Smooth muscle cell (in vitro differentiated cells): ENCODE measurements around the gene DNER. TPM values are rescaled to one million over a fixed set of nuclear protein-coding genes. Genes with fewer than 3 reads are reported as not detected.

Experiments
- DNase-seq: peaks from one replicate; lab custom pipeline; 2025; ENCODE audit not compliant: unreplicated experiment; lab: John Stamatoyannopoulos, UW
- H2AFZ ChIP-seq: fragments of 200-600 bp; sonication (generic); 2 replicates; pipeline ENCODE4 v1.6.0; 2016; ENCODE audit warnings: antibody characterized with exemption, low read depth, mild to moderate bottlenecking
- H3F3A ChIP-seq: fragments of 200-600 bp; sonication (generic); 2 replicates; pipeline ENCODE4 v1.6.0; 2017; ENCODE audit warnings: antibody characterized with exemption, low read depth
- H3K27ac ChIP-seq: fragments of 200-600 bp; sonication (generic); 2 replicates; pipeline ENCODE4 v1.5.1; 2016; ENCODE audit warnings: low read depth, mild to moderate bottlenecking
- H3K27me3 ChIP-seq: fragments of 200-600 bp; sonication (generic); 2 replicates; pipeline ENCODE4 v1.6.1; 2016; ENCODE audit warnings: low read depth, mild to moderate bottlenecking
- H3K36me3 ChIP-seq: fragments of 200-600 bp; sonication (generic); 2 replicates; pipeline ENCODE4 v1.5.1; 2016; ENCODE audit warnings: low read depth
- H3K4me1 ChIP-seq: fragments of 200-600 bp; sonication (generic); 2 replicates; pipeline ENCODE4 v1.5.1; 2016; ENCODE audit warnings: low read depth
- H3K4me2 ChIP-seq: fragments of 200-600 bp; sonication (generic); 2 replicates; pipeline ENCODE4 v1.6.0; 2016; ENCODE audit warnings: mild to moderate bottlenecking
- H3K4me3 ChIP-seq: fragments of 200-600 bp; sonication (generic); 2 replicates; pipeline ENCODE4 v1.5.1; 2016; ENCODE audit warnings: mild to moderate bottlenecking
- H3K79me2 ChIP-seq: fragments of 200-600 bp; sonication (generic); 2 replicates; pipeline ENCODE4 v1.6.0; 2016; ENCODE audit warnings: low read depth, mild to moderate bottlenecking
- H3K9ac ChIP-seq: fragments of 200-600 bp; sonication (generic); 2 replicates; pipeline ENCODE4 v1.6.0; 2016; ENCODE audit warnings: low read depth
- H3K9me3 ChIP-seq: fragments of 200-600 bp; sonication (generic); replicated peaks from 2 replicates; pipeline ENCODE4 v1.5.1; 2016; ENCODE audit warnings: low read depth
- H4K20me1 ChIP-seq: fragments of 200-600 bp; sonication (generic); 2 replicates; pipeline ENCODE4 v1.6.0; 2016; ENCODE audit warnings: low read depth
- WGBS: methylation state at CpG from one replicate; pipeline ENCODE4 v1.1.7; 2016; ENCODE audit warnings: low lambda C conversion rate; 5-methylcytosine and 5-hydroxymethylcytosine counted together
- polyA plus RNA-seq: library from polyadenylated mRNA; unstranded; fragments of >200 nt; fragmentation: Nextera tagmentation; extraction: Ambion mirVana; gene quantifications from 2 replicates; pipeline ENCODE4 v1.2.1, GENCODE V29; 2016
- total RNA-seq: library from RNA; depleted of rRNA; stranded (reverse); fragments of >200 nt; gene quantifications from 2 replicates; pipeline ENCODE4 v1.2.3, GENCODE V29; 2014
- TF ChIP-seq, protein P1 (sequence below): fragments of 200-600 bp; sonication (generic); IDR thresholded peaks from 2 replicates; pipeline ENCODE4 v1.5.1; 2017; ENCODE audit warnings: borderline replicate concordance, mild to moderate bottlenecking, antibody characterized with exemption; ENCODE audit not compliant: insufficient read depth, poor library complexity, severe bottlenecking

The DNER gene
- total and polyA plus RNA-seq, 2 experiments from 2014 or later = 0.31 to 0.61 TPM

DNA sequence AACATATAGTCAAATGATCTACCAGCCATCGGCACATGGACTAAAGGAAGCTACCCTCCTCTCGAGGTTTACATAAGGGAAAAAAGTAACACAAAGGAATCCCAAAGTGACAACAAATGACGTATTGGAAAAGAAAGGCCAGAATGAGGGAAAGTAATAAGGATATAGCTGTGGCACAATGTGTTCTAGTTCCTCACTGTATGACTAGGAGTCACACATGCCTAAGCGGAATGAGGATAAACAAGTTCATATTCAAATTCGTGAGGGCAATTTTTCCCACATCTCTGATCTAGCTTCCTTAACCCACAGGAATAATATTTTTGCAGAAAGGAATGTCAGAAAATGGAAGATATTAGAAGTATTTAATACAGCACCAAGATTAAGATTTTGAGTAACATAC is 281.0 kb downstream of the DNER start:
- H3K4me1 ChIP-seq = no peaks in the 10 kb centered on the region

DNA sequence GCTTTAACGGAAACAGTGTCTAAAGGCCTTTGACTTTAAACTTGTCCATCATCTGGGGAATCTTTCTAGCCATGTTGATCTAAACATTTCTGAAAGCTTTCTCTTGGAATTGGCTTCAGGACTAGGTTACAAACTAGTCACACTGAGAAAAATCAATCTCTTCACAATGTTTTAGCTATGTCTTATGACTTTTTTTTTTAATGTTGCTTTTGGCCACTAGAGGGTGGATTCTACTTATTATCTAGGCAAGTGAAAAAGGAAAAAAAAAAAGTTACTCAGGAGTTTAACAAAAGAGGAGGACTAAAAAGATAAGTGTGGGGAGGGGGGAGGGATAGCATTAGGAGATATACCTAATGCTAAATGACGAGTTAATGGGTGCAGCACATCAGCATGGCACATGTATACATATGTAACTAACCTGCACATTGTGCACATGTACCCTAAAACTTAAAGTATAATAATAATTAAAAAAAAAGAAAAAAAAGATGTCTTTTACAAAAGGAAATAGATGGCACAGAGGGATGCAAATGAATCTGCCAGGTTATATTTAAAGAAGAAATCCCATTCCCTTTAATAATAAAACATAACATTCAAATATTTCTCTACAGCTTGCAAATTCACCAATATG is 282.9 kb downstream of the DNER start:
- DNase-seq = no peak
- no peak overlapping the region for H2AFZ ChIP-seq

More for the DNA sequence above, 281.0 kb downstream of the DNER start:
- no peak overlapping the region for H3K4me2 ChIP-seq
- no peaks in the 10 kb centered on the region for H3K9me3 ChIP-seq
- WGBS = 92% methylated on average over 5 of the region's 5 CpGs
- no peak overlapping the region for H3K27ac ChIP-seq
- H2AFZ ChIP-seq = no peak overlapping the region
- H3K27me3 ChIP-seq = no peaks in the 10 kb centered on the region
- TF ChIP-seq, protein P1, sequence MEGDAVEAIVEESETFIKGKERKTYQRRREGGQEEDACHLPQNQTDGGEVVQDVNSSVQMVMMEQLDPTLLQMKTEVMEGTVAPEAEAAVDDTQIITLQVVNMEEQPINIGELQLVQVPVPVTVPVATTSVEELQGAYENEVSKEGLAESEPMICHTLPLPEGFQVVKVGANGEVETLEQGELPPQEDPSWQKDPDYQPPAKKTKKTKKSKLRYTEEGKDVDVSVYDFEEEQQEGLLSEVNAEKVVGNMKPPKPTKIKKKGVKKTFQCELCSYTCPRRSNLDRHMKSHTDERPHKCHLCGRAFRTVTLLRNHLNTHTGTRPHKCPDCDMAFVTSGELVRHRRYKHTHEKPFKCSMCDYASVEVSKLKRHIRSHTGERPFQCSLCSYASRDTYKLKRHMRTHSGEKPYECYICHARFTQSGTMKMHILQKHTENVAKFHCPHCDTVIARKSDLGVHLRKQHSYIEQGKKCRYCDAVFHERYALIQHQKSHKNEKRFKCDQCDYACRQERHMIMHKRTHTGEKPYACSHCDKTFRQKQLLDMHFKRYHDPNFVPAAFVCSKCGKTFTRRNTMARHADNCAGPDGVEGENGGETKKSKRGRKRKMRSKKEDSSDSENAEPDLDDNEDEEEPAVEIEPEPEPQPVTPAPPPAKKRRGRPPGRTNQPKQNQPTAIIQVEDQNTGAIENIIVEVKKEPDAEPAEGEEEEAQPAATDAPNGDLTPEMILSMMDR = no peak
- H3K9ac ChIP-seq = no peak overlapping the region
- no peaks in the 10 kb centered on the region for H3K79me2 ChIP-seq
- H3K4me3 ChIP-seq = no peak overlapping the region
- no peak for DNase-seq
- no peaks in the 10 kb centered on the region for H4K20me1 ChIP-seq
- no peaks in the 10 kb centered on the region for H3F3A ChIP-seq
- no peaks in the 10 kb centered on the region for H3K36me3 ChIP-seq

DNA sequence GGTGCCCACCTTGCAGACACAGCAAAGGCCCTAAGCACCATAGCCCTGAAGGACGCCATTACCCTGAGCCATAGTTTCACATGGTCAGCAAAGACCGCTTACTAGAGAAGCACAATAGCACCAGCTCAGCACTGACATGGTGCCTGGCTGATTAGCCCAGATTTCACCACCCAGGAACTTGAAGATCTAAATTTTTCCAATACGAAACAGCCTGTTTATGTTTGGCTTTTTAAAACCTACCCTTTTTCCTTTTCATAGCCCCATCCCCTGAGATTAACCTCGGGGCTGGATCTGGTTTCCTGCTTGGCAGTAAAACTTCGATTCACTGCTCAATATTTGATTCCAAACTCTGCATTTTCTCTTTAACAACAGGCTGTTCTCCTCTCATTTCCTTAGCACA is 284.8 kb downstream of the DNER start:
- H4K20me1 ChIP-seq = no peaks in the 10 kb centered on the region
- no peak overlapping the region for H3K4me3 ChIP-seq
- no peaks in the 10 kb centered on the region for H3K4me1 ChIP-seq
- TF ChIP-seq, protein P1 = no peak
- no peaks in the 10 kb centered on the region for H3K27me3 ChIP-seq
- H3F3A ChIP-seq = no peaks in the 10 kb centered on the region
- H3K36me3 ChIP-seq = no peaks in the 10 kb centered on the region
- H3K9me3 ChIP-seq = no peaks in the 10 kb centered on the region
- no peaks in the 10 kb centered on the region for H3K79me2 ChIP-seq
- H3K9ac ChIP-seq = no peak overlapping the region
- 77% methylated on average over 5 of the region's 5 CpGs for WGBS
- no peak overlapping the region for H3K4me2 ChIP-seq
- no peak overlapping the region for H2AFZ ChIP-seq
- no peak overlapping the region for H3K27ac ChIP-seq
- DNase-seq = no peak

More for the DNA sequence above, 282.9 kb downstream of the DNER start:
- Histone ChIP-seq H3K36me3 (no peaks in the 10 kb centered on the region), H3K79me2 (no peaks in the 10 kb centered on the region), H3K27me3 (no peaks in the 10 kb centered on the region), H3K27ac (no peak overlapping the region), H3K4me3 (no peak overlapping the region), H3K9ac (no peak overlapping the region), H3K9me3 (no peaks in the 10 kb centered on the region), H4K20me1 (no peaks in the 10 kb centered on the region), H3K4me2 (no peak overlapping the region), H3K4me1 (no peaks in the 10 kb centered on the region), H3F3A (no peaks in the 10 kb centered on the region)
- TF ChIP-seq, protein P1 = peak; percentile 63
- 54% methylated on average over 2 of the region's 2 CpGs for WGBS

DNA sequence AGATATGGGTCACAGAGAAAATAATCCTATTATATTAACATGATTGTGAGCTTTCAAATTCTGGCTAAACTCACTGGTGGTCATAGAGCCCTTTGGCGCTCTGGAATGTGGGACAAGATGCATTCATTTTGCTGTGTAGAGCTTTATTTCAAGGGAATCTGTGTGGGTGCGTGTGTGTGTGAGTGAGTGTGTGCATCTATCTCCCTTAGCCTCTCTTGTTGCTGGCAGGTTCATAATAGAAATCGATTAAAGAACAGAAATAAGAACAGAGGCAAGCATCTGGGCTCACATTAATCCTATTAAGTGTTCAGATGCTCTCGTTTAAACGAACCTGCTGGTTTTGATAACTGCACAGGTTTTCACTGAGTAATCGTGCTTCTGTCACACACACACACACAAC is 287.9 kb downstream of the DNER start:
- Histone ChIP-seq H3K4me2 (no peak overlapping the region), H2AFZ (no peak overlapping the region), H3K27me3 (no peaks in the 10 kb centered on the region), H3K9ac (no peak overlapping the region), H3K4me1 (no peaks in the 10 kb centered on the region), H3K9me3 (no peaks in the 10 kb centered on the region), H4K20me1 (no peaks in the 10 kb centered on the region), H3K4me3 (no peak overlapping the region), H3K27ac (no peak overlapping the region), H3F3A (no peaks in the 10 kb centered on the region), H3K36me3 (no peaks in the 10 kb centered on the region), H3K79me2 (no peaks in the 10 kb centered on the region)
- WGBS = 90% methylated on average over 6 of the region's 6 CpGs
- TF ChIP-seq, protein P1 = no peak
- no peak for DNase-seq
